SJCRH30 (cell line): ENCODE data around the gene MAB21L1. TPM values are rescaled to one million over a fixed set of nuclear protein-coding genes. Genes with fewer than 3 reads are reported as not detected.

Source experiments
- DNase-seq, 2 experiments: peaks; one replicate each; pipeline ENCODE4 v3.0.0-alpha.2; 2015 to 2020
- H3K27ac ChIP-seq: fragments of 250-450 bp; sonication (Bioruptor Pico); 2 replicates; pipeline ENCODE4 v1.5.1; 2020; ENCODE audit warnings: mild to moderate bottlenecking, moderate library complexity
- H3K27me3 ChIP-seq: fragments of 250-450 bp; sonication (Bioruptor Pico); 2 replicates; pipeline ENCODE4 v1.5.1; 2020; ENCODE audit warnings: mild to moderate bottlenecking, moderate library complexity
- H3K36me3 ChIP-seq: fragments of 250-450 bp; sonication (Bioruptor Pico); 2 replicates; pipeline ENCODE4 v1.5.1; 2020; ENCODE audit warnings: mild to moderate bottlenecking, moderate library complexity
- H3K4me1 ChIP-seq: fragments of 250-450 bp; sonication (Bioruptor Pico); 2 replicates; pipeline ENCODE4 v1.5.1; 2020; ENCODE audit warnings: mild to moderate bottlenecking, moderate library complexity
- H3K4me3 ChIP-seq: fragments of 250-450 bp; sonication (Bioruptor Pico); 2 replicates; pipeline ENCODE4 v1.5.1; 2020; ENCODE audit warnings: mild to moderate bottlenecking, moderate library complexity
- H3K9me3 ChIP-seq: fragments of 250-450 bp; sonication (Bioruptor Pico); replicated peaks from 2 replicates; pipeline ENCODE4 v1.5.1; 2020; ENCODE audit warnings: mild to moderate bottlenecking, moderate library complexity
- total RNA-seq: library from RNA; depleted of rRNA; stranded (reverse); fragments of >200 nt; shearing (Covaris generic); gene quantifications from 2 replicates; pipeline ENCODE4 v1.2.3, GENCODE V29; 2014

Gene MAB21L1
- total RNA-seq, 1 experiment from 2014 or later: 14.0 TPM

DNA sequence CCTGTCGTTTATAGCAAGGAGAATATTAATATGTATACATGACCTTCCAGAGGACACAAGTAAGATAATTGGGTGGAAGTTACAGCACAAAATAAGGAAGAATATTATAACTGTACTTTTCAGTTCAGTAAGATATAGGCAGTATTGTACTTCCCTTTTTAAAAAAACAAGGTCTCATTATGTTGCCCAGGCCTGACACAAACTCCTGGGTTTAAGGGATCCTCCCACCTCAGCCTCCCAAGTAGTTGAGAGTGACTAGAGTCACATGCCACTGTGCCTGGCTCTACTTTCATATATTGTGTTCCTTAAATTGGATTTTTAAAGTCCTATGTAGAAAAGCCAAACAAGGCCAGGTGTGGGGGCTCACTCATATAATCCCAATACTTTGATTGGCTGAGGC, 19.5 kb upstream of the MAB21L1 start:
- H3K4me3 ChIP-seq: no peak overlapping the region
- no peak for DNase-seq
- H3K4me1 ChIP-seq: peaks cover 5% of the 10 kb centered on the region; the same call in 1 of the 2 replicates
- H3K27me3 ChIP-seq: no peaks in the 10 kb centered on the region
- H3K27ac ChIP-seq: no peak overlapping the region
- H3K9me3 ChIP-seq: no peaks in the 10 kb centered on the region
- H3K36me3 ChIP-seq: no peaks in the 10 kb centered on the region

DNA sequence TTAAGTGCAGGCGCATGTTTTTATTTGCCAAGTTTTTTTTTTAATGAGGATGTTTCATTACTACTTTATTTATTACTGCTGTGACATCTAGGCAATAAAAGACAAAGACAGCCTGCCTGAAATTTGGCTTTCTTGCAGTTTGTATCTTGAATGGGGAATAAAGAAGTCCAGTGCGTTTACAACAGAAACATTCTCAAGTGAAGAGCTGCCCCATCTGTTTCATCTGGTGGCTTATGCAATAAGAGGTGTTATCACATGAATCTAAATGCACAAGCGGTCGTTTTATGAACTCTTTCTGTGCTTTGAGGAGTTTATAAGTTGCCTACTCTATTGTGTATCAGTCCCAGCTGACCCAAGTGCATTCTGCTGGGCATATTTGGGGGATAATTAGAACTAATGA, 12.6 kb upstream of the MAB21L1 start:
- no peaks in the 10 kb centered on the region for H3K27me3 ChIP-seq
- peaks cover 12% of the 10 kb centered on the region for H3K4me1 ChIP-seq
- no peaks in the 10 kb centered on the region for H3K36me3 ChIP-seq
- H3K27ac ChIP-seq: no peak overlapping the region
- no peak overlapping the region for H3K4me3 ChIP-seq
- DNase-seq: no peak
- H3K9me3 ChIP-seq: no peaks in the 10 kb centered on the region

DNA sequence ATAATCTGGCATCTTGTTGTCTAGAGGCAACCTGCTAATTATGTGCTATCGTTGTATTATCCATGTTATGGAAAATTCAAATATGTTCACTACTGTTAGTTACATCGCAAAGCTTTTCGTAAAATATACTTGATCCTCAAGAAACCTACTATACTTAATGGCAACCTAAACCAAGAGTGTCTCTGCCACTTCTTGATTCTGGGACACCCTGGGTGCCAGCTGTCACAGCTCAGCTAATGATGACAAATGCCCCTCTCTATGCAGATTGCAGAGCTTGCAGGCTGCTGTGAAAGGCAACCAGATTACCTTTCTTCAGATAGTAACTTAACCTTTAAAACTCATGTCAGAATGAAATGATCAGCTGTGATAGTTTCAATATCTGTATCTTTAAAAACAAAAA, 8.9 kb upstream of the MAB21L1 start:
- H3K27me3 ChIP-seq: no peaks in the 10 kb centered on the region
- DNase-seq: peak; percentile 35 to 59
- H3K4me1 ChIP-seq: peaks cover 39% of the 10 kb centered on the region
- no peaks in the 10 kb centered on the region for H3K9me3 ChIP-seq
- peak overlapping the region; percentile 86; the same call in 1 of the 2 replicates for H3K27ac ChIP-seq
- no peak overlapping the region for H3K4me3 ChIP-seq
- H3K36me3 ChIP-seq: no peaks in the 10 kb centered on the region

DNA sequence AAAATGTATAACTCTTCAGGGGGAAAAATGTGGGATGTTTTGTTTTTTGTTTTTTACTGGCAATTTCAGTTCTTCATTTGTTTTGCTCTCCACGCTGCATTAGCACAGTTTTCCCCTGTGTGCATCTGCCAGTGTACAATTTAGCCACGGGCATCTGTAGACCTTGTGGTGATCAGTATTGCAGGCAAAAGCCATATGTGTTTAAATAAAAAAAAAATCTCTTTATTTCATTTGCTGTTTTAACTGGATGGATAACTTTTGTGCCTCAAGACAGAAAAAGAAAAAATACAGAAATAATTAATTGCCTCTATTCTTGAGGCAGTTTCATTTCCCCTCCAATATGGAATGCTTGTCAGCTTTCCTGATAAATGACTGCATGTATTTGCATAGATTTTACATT, 7.9 kb upstream of the MAB21L1 start:
- peak; percentile 64 to 80 for DNase-seq
- Histone ChIP-seq H3K27ac (peak overlapping the region; percentile 86), H3K27me3 (no peaks in the 10 kb centered on the region)

DNA sequence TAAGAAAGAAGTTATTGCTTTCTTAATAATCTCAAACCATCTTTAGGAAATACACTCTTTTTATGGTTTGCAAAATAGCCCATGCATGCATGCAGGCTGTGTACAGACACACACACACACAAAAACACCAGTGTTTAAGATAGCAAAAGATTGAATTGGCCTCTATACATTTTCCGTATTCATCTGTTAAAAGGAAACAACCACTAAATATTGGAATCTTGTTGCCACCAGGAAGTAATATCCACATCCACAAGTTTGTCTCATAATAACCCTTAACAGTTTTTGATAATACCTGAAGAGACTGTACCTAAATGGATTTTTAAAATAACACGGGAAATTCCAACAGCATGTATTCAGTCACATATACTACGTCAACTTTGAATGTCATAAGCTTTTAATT, 7.3 kb upstream of the MAB21L1 start:
- peaks cover 39% of the 10 kb centered on the region for H3K4me1 ChIP-seq
- 0 out of 2 replicates have a peak overlapping the region, but pooled peaks have one; percentile 10 for H3K4me3 ChIP-seq
- no peaks in the 10 kb centered on the region for H3K9me3 ChIP-seq
- no peaks in the 10 kb centered on the region for H3K27me3 ChIP-seq
- peak overlapping the region; percentile 86 for H3K27ac ChIP-seq
- no peaks in the 10 kb centered on the region for H3K36me3 ChIP-seq
- peak in 1 of 2 experiments; percentile 58 for DNase-seq

More for the DNA sequence above, 7.9 kb upstream of the MAB21L1 start:
- peaks cover 39% of the 10 kb centered on the region for H3K4me1 ChIP-seq
- H3K36me3 ChIP-seq: no peaks in the 10 kb centered on the region
- peak overlapping the region; percentile 10; the same call in 1 of the 2 replicates for H3K4me3 ChIP-seq
- no peaks in the 10 kb centered on the region for H3K9me3 ChIP-seq

DNA sequence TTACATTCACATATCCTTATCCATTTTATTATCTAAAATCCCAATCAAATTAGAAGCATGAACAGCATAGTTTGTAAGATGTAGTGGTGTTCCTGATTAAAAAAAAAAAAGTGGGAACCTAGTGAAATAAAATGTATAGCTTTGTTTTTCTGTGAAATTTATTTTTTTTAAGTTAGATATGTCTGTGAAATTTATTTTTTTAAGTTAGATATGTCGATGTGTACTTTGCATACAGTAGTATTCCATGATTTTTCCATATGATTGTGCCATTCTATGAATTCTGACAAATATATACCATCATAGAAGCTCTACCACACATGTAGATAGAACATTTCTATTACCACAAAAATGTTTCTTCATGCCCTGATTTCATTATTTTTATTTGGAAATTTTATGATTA, 6.0 kb upstream of the MAB21L1 start:
- DNase-seq: peak in 1 of 2 experiments; percentile 23
- no peaks in the 10 kb centered on the region for H3K27me3 ChIP-seq
- H3K4me3 ChIP-seq: no peak overlapping the region
- no peaks in the 10 kb centered on the region for H3K9me3 ChIP-seq
- peak overlapping the region; percentile 86 for H3K27ac ChIP-seq
- H3K36me3 ChIP-seq: no peaks in the 10 kb centered on the region
- H3K4me1 ChIP-seq: peaks cover 39% of the 10 kb centered on the region

DNA sequence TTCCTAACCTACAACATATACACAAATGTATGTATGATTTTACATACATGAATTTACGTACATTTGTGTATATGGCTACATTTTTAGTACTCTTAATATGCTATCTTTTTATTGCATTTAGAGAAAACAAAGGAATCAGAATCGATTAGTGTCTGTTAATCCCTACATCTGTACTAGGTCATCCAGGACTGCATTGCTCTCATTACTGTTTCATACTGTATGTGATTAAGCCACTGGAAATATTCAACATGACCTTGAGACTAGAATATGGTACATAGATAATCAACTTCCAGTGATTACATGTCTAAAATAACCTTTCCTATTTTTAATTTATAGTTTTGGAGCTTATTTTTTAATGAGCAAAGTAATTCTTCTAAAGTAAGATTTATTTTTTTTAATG, 5.3 kb upstream of the MAB21L1 start:
- Histone ChIP-seq H3K9me3 (no peaks in the 10 kb centered on the region), H3K4me1 (peaks cover 39% of the 10 kb centered on the region), H3K27ac (peak overlapping the region; percentile 14), H3K36me3 (no peaks in the 10 kb centered on the region), H3K4me3 (no peak overlapping the region), H3K27me3 (no peaks in the 10 kb centered on the region)
- peak in 1 of 2 experiments; percentile 39 for DNase-seq

DNA sequence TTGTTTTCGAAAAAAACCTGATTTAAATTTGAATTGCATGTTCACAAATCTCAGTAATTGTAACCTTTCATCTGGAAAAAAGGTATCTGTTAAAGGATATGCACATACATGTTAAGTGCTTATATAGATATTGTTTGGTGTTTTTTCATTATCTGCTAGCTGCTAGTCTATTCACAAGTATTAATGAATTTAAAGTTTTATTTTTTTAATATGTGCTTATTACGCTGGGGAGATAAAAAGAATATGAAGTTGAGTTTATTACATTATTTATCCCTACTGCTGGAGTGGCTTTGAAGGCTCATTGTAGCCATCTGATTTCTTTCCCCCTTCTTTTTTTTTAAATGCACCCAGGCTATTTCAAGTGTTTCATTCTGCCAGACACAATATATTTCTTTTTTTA, 3.9 kb upstream of the MAB21L1 start:
- no peaks in the 10 kb centered on the region for H3K9me3 ChIP-seq
- H3K36me3 ChIP-seq: no peaks in the 10 kb centered on the region
- no peak overlapping the region for H3K4me3 ChIP-seq
- peaks cover 35% of the 10 kb centered on the region for H3K4me1 ChIP-seq
- no peaks in the 10 kb centered on the region for H3K27me3 ChIP-seq
- no peak for DNase-seq
- H3K27ac ChIP-seq: no peak overlapping the region

DNA sequence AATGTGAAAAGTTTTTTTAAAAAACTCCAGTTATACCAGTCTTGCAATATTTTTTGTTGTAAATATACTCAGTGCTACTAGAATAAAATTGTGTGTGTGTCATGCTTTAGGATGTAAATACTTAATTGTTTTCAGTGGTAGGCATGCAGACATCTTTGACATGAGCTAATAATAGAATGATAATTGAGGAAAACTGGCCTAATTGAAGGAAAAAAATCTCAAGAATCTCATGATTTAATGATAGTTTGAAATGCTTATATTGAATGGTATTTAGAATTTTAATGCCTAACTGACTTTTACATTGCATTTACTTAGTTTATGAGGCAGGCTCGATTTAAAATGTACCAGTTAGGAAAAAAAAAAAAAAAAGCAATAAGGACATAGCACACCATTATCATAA, 3.2 kb upstream of the MAB21L1 start:
- H3K9me3 ChIP-seq: no peaks in the 10 kb centered on the region
- H3K4me1 ChIP-seq: peaks cover 28% of the 10 kb centered on the region
- H3K27me3 ChIP-seq: no peaks in the 10 kb centered on the region
- no peak for DNase-seq
- H3K27ac ChIP-seq: no peak overlapping the region
- no peaks in the 10 kb centered on the region for H3K36me3 ChIP-seq
- no peak overlapping the region for H3K4me3 ChIP-seq

DNA sequence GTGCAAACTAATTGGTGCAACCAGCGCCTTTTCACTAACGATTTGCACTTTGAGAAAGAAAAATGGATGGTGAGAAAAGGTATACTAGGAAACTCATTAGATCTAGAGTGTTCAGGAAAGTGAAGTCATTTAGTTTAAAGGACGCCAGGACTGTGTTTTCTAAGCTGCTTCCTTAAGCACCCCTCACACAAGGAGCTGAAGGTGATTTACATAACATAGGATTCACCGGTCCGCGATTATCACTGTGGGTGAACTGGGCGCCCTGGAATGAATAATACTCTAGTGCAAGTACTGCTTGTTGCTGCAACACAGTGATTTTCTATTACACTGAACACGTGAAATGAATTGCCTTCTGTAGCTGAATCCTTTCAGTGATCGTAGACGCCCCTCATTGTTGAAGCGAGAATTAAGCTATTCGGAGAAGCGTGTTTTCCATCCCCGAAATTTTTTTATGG, 2.6 kb upstream of the MAB21L1 start:
- Histone ChIP-seq H3K27me3 (no peaks in the 10 kb centered on the region), H3K27ac (no peak overlapping the region), H3K4me3 (no peak overlapping the region)

DNA sequence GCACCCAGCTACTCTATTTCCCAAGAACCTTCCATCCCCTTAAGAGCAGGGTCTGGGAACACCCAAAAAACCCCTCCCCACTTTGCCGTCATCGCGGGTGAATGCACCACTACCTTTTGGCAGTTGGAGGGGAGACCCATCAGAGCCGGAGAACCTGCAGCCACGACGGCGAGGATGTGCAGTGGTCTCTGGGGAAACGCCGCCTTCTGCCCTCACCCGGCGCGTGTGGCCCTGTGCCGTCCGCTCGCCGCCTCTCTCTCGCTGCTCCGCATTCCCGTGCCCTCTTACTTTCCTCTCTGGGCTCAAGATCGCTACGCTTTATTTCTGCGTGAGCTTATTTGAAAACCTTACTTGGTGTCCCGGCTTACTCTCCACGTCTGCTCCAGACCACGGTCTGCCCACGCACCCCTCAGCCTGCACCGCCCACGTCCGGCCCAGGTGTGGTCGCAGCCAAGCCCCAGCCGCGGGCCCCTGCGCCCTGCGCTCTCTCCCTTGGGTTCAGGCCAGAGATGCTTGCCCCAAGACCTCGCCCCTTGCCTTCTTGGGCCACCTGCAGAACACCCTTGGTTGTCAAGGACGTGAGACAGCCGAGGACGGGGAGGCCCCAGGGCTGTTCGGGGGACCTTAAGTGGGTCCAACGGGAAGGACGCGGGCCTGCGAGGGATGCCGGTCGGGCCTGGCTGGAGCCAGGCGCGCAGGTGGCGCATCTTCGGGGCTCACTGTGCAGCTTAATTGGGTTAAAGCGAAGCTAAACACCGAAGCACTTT, 2.0 kb upstream of the MAB21L1 start:
- H3K27ac ChIP-seq: no peak overlapping the region
- no peaks in the 10 kb centered on the region for H3K9me3 ChIP-seq
- no peak overlapping the region for H3K4me3 ChIP-seq
- H3K4me1 ChIP-seq: peaks cover 21% of the 10 kb centered on the region
- no peak for DNase-seq
- no peaks in the 10 kb centered on the region for H3K36me3 ChIP-seq
- no peaks in the 10 kb centered on the region for H3K27me3 ChIP-seq

More for the DNA sequence above, 2.6 kb upstream of the MAB21L1 start:
- no peaks in the 10 kb centered on the region for H3K36me3 ChIP-seq
- H3K9me3 ChIP-seq: no peaks in the 10 kb centered on the region
- DNase-seq: no peak
- H3K4me1 ChIP-seq: peaks cover 26% of the 10 kb centered on the region

DNA sequence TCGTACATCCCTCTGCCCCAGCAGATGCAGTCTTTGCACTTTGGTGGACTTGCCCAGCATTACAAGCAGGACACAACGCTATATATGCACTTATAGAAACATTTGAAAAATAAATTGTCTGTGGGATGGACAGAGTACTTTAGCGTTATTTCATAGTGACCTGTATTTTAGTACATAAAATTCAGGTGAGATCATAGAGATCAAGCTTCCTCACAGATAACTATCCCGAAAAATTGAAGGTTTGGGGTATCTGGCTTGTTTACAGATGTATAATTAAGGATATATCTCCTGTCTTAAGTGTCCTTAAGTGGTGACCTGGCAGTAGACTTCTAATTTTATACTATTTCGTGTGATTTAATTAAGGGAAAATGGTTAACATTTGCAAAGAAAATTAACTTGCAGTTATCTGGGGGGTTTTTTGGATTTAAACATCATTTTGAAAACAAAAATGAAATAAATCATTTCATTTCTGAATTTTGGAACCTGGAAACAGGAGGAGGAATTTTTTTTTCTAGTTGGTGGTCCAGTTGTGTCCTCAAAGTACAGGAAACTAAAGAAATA, 977 bp upstream of the MAB21L1 start:
- Histone ChIP-seq H3K27me3 (no peaks in the 10 kb centered on the region), H3K9me3 (no peaks in the 10 kb centered on the region), H3K4me1 (peaks cover 11% of the 10 kb centered on the region), H3K27ac (no peak overlapping the region), H3K4me3 (no peak overlapping the region; the same call in 1 of the 2 replicates), H3K36me3 (no peaks in the 10 kb centered on the region; the same call in 1 of the 2 replicates)
- peak in 1 of 2 experiments; percentile 17 for DNase-seq

DNA sequence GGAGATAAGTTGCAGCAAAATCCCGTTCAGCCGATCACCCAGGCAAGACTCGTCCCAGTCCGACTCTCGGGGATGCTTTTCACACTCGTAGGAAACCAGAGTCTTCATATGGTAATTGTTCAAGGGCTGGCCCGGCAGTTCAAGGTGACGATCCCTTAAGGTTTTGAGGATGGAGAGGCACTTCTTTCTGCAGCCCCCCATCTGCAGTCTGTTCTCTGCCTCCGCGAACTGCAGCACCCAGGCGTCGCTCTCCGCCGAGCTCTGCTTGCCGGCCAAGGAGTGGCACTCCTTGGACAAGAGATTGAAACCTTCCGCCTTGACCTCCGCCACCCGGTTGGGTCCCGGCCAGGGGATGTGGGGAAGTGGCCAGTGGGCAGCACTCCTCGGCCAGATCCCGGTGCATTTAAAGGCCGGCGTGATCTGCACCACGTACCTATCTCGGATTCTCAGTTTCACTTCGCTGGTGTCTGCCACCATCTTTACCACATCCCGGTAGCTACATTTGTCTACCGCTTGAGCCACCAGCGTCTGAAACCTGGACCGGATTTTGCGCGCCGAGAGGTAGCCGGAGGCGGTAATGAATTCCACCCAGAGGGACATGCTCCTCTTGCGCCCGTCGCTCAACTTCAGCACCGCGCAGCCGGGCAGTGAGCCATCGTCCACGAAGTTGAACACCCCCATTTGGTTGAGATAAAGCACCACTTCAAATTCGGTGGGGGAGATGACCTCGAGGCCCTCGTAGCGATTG, 1.1 kb downstream of the MAB21L1 start:
- Histone ChIP-seq H3K27me3 (no peaks in the 10 kb centered on the region), H3K4me1 (no peaks in the 10 kb centered on the region), H3K4me3 (peak overlapping the region; percentile 78), H3K27ac (peak overlapping the region; percentile 83), H3K9me3 (no peaks in the 10 kb centered on the region), H3K36me3 (no peaks in the 10 kb centered on the region; the same call in 1 of the 2 replicates)
- peak; percentile 87 to 89 for DNase-seq

DNA sequence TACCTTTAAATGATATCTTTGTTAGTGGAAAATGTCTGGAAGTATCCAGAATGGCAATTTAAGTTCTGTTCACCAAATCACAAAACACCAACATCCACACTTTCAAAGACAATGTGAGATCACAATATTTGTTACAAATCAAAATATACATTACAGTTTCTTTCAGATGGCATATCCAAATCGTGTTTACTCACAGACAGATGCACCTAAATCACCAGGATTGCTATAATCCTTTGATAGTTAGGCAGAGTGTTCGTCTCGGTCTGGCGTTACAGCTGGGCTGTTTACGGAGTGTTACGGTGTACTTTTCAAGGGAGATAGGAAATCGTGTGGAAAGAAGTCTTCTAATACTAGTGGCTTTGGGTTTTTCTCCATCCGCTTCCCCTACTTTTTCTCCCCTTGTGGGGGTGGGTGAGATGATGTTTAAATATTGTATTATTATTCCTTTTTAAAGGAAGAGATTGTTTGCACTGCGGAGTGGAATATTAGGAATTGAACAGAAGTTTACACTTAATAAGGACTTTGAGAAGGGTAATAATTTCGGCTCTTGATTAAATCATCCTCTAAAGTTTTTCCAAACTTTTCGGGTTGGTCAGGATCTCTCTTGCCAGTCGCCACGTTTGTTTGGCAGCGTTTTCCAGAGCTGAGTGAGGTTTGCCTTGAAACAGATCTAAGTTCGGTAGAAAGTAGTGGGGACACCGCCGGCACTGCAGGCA, 1.8 kb downstream of the MAB21L1 start:
- H3K9me3 ChIP-seq: no peaks in the 10 kb centered on the region
- H3K27me3 ChIP-seq: no peaks in the 10 kb centered on the region
- DNase-seq: peak; percentile 28 to 67
- peaks cover 2% of the 10 kb centered on the region; the same call in 1 of the 2 replicates for H3K4me1 ChIP-seq
- H3K4me3 ChIP-seq: peak overlapping the region; percentile 78
- H3K36me3 ChIP-seq: no peaks in the 10 kb centered on the region; the same call in 1 of the 2 replicates
- H3K27ac ChIP-seq: peak overlapping the region; percentile 83
